ENCODE data around the gene TBC1D5.

The TBC1D5 gene

DNA sequence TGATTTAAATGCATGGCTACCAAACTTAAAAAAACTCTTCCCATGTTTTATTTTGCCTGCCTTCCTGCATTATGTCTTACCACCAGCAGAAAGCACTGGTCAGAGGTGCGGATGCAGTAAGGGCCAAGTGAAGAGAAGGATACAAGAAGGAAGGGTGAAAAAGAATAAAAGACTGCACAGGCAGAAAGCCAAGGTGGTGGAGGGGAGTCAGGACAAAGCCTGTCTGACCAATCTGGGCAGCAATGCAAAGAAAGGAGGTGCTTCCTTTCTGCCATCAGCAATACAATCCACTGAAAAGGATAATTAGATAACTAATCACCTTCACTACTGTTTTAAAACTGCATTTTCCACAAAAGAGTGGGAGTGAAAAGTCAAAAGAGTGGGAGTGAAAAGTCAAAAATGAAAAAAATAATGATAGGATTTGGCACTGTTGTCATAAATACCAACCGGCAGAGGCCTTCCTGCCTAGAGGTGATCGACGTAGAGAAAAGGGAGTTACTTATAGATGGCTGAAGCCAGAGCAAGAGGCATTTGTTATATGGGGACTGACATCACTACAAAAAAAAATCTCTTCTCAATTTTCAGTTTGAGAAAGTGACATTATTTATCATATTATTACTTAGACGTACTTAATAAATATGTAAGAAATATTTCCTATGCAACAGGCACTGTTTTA, 385.3 kb downstream of the TBC1D5 start:
- no peak overlapping the region for H3K27ac ChIP-seq (ENCODE audit: low read depth, low read length)
- no peaks in the 10 kb centered on the region for H3K4me1 ChIP-seq (ENCODE audit: control insufficient read depth, low read length)
- no peaks in the 10 kb centered on the region for H3F3A ChIP-seq (ENCODE audit: control insufficient read depth, insufficient read depth)
- no peaks in the 10 kb centered on the region for H3K79me2 ChIP-seq (ENCODE audit: control insufficient read depth, low read length)
- H3K27me3 ChIP-seq (ENCODE audit: control insufficient read depth, low read length), result no peaks in the 10 kb centered on the region
- H4K20me1 ChIP-seq (ENCODE audit: control insufficient read depth, insufficient read depth, low read depth, low read length), result no peaks in the 10 kb centered on the region
- H3K4me2 ChIP-seq (ENCODE audit: low read length), result no peak overlapping the region
- no peak for TF ChIP-seq EZH2phosphoT487 (IDR thresholded peaks at IDR 0.05; ENCODE audit: borderline replicate concordance, low read length)
- no peaks in the 10 kb centered on the region for H3K9me2 ChIP-seq (replicated peaks; ENCODE audit: control insufficient read depth, low read length)
- no peaks in the 10 kb centered on the region for H3K36me3 ChIP-seq (ENCODE audit: control insufficient read depth, low read length)
- H3K9me3 ChIP-seq (ENCODE audit: control insufficient read depth, insufficient read depth, low read length), result no peaks in the 10 kb centered on the region
- no peak overlapping the region for H3K4me3 ChIP-seq (ENCODE audit: low read length)

DNA sequence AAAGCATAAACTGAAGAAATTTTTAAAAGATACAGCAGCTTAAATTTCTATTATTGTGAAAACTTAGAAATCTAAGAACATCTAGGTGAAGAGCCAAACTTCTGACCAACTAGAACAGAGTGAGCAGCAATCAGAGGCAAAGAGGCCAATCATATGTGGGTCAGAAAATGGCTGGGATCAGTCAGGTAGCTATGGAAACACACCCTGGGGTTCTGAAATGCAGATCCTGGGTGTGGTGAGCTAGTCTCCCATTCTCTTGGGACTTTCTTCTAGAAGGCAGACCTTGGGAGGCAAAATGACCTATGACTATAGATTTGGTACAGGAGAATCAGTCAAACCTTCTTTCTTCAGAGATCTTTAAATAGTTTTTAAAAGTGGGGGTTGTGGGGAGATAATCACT, 385.8 kb downstream of the TBC1D5 start:
- Histone ChIP-seq H3K9me3 (ENCODE audit: control insufficient read depth, insufficient read depth, low read length) (no peaks in the 10 kb centered on the region), H3K36me3 (ENCODE audit: control insufficient read depth, low read length) (no peaks in the 10 kb centered on the region), H3K4me2 (ENCODE audit: low read length) (no peak overlapping the region), H3F3A (ENCODE audit: control insufficient read depth, insufficient read depth) (no peaks in the 10 kb centered on the region), H3K4me3 (ENCODE audit: low read length) (no peak overlapping the region), H3K27me3 (ENCODE audit: control insufficient read depth, low read length) (no peaks in the 10 kb centered on the region), H4K20me1 (ENCODE audit: control insufficient read depth, insufficient read depth, low read depth, low read length) (no peaks in the 10 kb centered on the region), H3K9me2 (replicated peaks; ENCODE audit: control insufficient read depth, low read length) (no peaks in the 10 kb centered on the region), H3K27ac (ENCODE audit: low read depth, low read length) (no peak overlapping the region), H3K79me2 (ENCODE audit: control insufficient read depth, low read length) (no peaks in the 10 kb centered on the region), H3K4me1 (ENCODE audit: control insufficient read depth, low read length) (no peaks in the 10 kb centered on the region)
- TF ChIP-seq EZH2phosphoT487 (IDR thresholded peaks at IDR 0.05; ENCODE audit: borderline replicate concordance, low read length), result no peak
- TF ChIP-seq, protein P1, sequence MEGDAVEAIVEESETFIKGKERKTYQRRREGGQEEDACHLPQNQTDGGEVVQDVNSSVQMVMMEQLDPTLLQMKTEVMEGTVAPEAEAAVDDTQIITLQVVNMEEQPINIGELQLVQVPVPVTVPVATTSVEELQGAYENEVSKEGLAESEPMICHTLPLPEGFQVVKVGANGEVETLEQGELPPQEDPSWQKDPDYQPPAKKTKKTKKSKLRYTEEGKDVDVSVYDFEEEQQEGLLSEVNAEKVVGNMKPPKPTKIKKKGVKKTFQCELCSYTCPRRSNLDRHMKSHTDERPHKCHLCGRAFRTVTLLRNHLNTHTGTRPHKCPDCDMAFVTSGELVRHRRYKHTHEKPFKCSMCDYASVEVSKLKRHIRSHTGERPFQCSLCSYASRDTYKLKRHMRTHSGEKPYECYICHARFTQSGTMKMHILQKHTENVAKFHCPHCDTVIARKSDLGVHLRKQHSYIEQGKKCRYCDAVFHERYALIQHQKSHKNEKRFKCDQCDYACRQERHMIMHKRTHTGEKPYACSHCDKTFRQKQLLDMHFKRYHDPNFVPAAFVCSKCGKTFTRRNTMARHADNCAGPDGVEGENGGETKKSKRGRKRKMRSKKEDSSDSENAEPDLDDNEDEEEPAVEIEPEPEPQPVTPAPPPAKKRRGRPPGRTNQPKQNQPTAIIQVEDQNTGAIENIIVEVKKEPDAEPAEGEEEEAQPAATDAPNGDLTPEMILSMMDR (IDR thresholded peaks at IDR 0.05; ENCODE audit: low read depth, low read length, poor library complexity, severe bottlenecking), result no peak

DNA sequence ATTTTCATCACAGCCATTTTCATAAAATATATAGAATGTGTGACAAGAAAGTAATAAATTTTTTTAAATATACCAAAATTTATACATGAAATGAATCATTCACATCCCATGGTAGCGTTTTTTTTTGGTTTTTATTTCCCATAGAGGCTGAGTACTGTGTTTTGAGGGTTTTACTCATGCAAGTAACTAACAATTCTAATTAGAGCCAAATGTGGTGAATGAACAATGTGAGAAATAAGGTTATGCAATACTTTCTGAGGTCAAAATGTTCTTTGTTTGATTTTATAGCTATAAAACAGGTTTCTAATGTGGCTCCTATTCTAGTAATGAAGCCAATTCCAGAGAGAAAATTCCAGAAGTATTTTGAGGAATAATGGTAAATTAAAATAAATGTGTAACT, 386.8 kb downstream of the TBC1D5 start:
- Histone ChIP-seq H3F3A (ENCODE audit: control insufficient read depth, insufficient read depth) (no peaks in the 10 kb centered on the region), H3K79me2 (ENCODE audit: control insufficient read depth, low read length) (no peaks in the 10 kb centered on the region), H4K20me1 (ENCODE audit: control insufficient read depth, insufficient read depth, low read depth, low read length) (no peaks in the 10 kb centered on the region), H3K27me3 (ENCODE audit: control insufficient read depth, low read length) (no peaks in the 10 kb centered on the region), H3K4me2 (ENCODE audit: low read length) (no peak overlapping the region), H3K27ac (ENCODE audit: low read depth, low read length) (no peak overlapping the region), H3K9me3 (ENCODE audit: control insufficient read depth, insufficient read depth, low read length) (no peaks in the 10 kb centered on the region), H3K36me3 (ENCODE audit: control insufficient read depth, low read length) (no peaks in the 10 kb centered on the region), H3K4me1 (ENCODE audit: control insufficient read depth, low read length) (no peaks in the 10 kb centered on the region), H3K9me2 (replicated peaks; ENCODE audit: control insufficient read depth, low read length) (no peaks in the 10 kb centered on the region), H3K4me3 (ENCODE audit: low read length) (no peak overlapping the region)
- TF ChIP-seq EZH2phosphoT487 (IDR thresholded peaks at IDR 0.05; ENCODE audit: borderline replicate concordance, low read length), result no peak
- TF ChIP-seq, protein P1 (IDR thresholded peaks at IDR 0.05; ENCODE audit: low read depth, low read length, poor library complexity, severe bottlenecking), result no peak

- Histone ChIP-seq H3K36me3 (ENCODE audit: control insufficient read depth, low read length) (no peaks in the 10 kb centered on the region), H3K4me1 (ENCODE audit: control insufficient read depth, low read length) (no peaks in the 10 kb centered on the region), H3K4me3 (ENCODE audit: low read length) (no peak overlapping the region), H4K20me1 (ENCODE audit: control insufficient read depth, insufficient read depth, low read depth, low read length) (no peaks in the 10 kb centered on the region), H3F3A (ENCODE audit: control insufficient read depth, insufficient read depth) (no peaks in the 10 kb centered on the region), H3K4me2 (ENCODE audit: low read length) (no peak overlapping the region), H3K27me3 (ENCODE audit: control insufficient read depth, low read length) (no peaks in the 10 kb centered on the region), H3K79me2 (ENCODE audit: control insufficient read depth, low read length) (no peaks in the 10 kb centered on the region), H3K27ac (ENCODE audit: low read depth, low read length) (no peak overlapping the region), H3K9me3 (ENCODE audit: control insufficient read depth, insufficient read depth, low read length) (no peaks in the 10 kb centered on the region), H3K9me2 (replicated peaks; ENCODE audit: control insufficient read depth, low read length) (no peaks in the 10 kb centered on the region)
- TF ChIP-seq EZH2phosphoT487 (IDR thresholded peaks at IDR 0.05; ENCODE audit: borderline replicate concordance, low read length), result no peak
- TF ChIP-seq, protein P1 (IDR thresholded peaks at IDR 0.05; ENCODE audit: low read depth, low read length, poor library complexity, severe bottlenecking), result no peak
Measured at GRCh38 chr3:17354341-17354740, 388.1 kb downstream of the TBC1D5 start.
